Cortex of kidney (tissue), 1 donor: ENCODE results near the gene FAM170A.

ENCODE experiments used
- DNase-seq: peaks from one replicate; lab custom pipeline; 2025; lab: John Stamatoyannopoulos, UW

The FAM170A gene

GRCh38 chr5:119629339-119629738 is at the start of gene FAM170A:
FAM170A (plus strand) TSS chr5:119629558; CDS start chr5:119629769, 211 bp downstream.
- no peak for DNase-seq

- no peak for DNase-seq
These were observed 46.4 kb upstream of the FAM170A start for GRCh38 chr5:119582987-119583386.

- DNase-seq: no peak
These were observed 45.7 kb upstream of the FAM170A start for GRCh38 chr5:119583684-119584083.

- DNase-seq: no peak
These were observed 33.3 kb upstream of the FAM170A start for GRCh38 chr5:119596046-119596445.

GRCh38 chr5:119597728-119598298 is 31.5 kb upstream of the FAM170A start:
- no peak for DNase-seq

GRCh38 chr5:119613937-119614336 is 15.4 kb upstream of the FAM170A start:
- DNase-seq: no peak

- no peak for DNase-seq
These were observed 14.5 kb upstream of the FAM170A start for GRCh38 chr5:119614838-119615237.

GRCh38 chr5:119626086-119626485 is 3.3 kb upstream of the FAM170A start:
- no peak for DNase-seq

GRCh38 chr5:119630752-119631440 is 1.5 kb downstream of the FAM170A start:
- no peak for DNase-seq

- no peak for DNase-seq
These were observed 2.3 kb downstream of the FAM170A start for GRCh38 chr5:119631660-119632059.

- no peak for DNase-seq
These were observed 22.1 kb downstream of the FAM170A start for GRCh38 chr5:119651486-119651885.

GRCh38 chr5:119655061-119655460 is 25.7 kb downstream of the FAM170A start:
- DNase-seq: no peak

GRCh38 chr5:119656023-119656422 is 26.7 kb downstream of the FAM170A start:
- no peak for DNase-seq

- no peak for DNase-seq
These were observed 37.2 kb downstream of the FAM170A start for GRCh38 chr5:119666542-119666941.

GRCh38 chr5:119678351-119679028 is 49.1 kb downstream of the FAM170A start:
- DNase-seq: no peak

- no peak for DNase-seq
These were observed 50.7 kb downstream of the FAM170A start for GRCh38 chr5:119680080-119680479.

GRCh38 chr5:119681734-119682133 is 52.4 kb downstream of the FAM170A start:
- DNase-seq: no peak

- DNase-seq: no peak
These were observed 53.0 kb downstream of the FAM170A start for GRCh38 chr5:119682372-119682771.
